Prostate gland (tissue), 2 donors: ENCODE results near the gene ISOC1. TPM values are rescaled to one million over a fixed set of nuclear protein-coding genes. Genes with fewer than 3 reads are reported as not detected.
A peak's percentile ranks its signal among the peaks of the same experiment; 100 is the strongest.

Experiments
- DNase-seq: peaks from one replicate; pipeline ENCODE4 v3.0.0-alpha.2; 2019; ENCODE audit warnings: low spot score
- H3K27ac ChIP-seq, 2 donors: fragments of 200-600 bp; sonication (generic); 2 replicates each; pipeline ENCODE4 v1.5.1; 2017 to 2019
- H3K27me3 ChIP-seq: fragments of 200-600 bp; sonication (generic); replicated peaks from 2 replicates; pipeline ENCODE4 v1.5.1; 2019; ENCODE audit not compliant: insufficient read depth
- H3K36me3 ChIP-seq, 2 donors: fragments of 200-600 bp; sonication (generic); 1 replicate in 1 of 2; 2 replicates in 1 of 2; pipeline versions ENCODE4 v1.5.1 to v1.8.1; 2017 to 2019
- H3K4me1 ChIP-seq: fragments of 200-600 bp; sonication (generic); replicated peaks from 2 replicates; pipeline ENCODE4 v1.5.1; 2019
- H3K4me3 ChIP-seq, 2 donors: fragments of 200-600 bp; sonication (generic); 2 replicates each; pipeline ENCODE4 v1.5.1; 2017 to 2019
- H3K9me3 ChIP-seq: fragments of 200-600 bp; sonication (generic); 2 replicates; pipeline ENCODE4 v1.5.1; 2017
- CTCF ChIP-seq, 4 experiments: fragments of 200-600 bp in 2 of 4; fragments of 450-650 bp in 2 of 4; sonication (generic) in 2 of 4; IDR thresholded peaks; 1 replicate in 3 of 4; 2 replicates in 1 of 4; pipeline ENCODE4 v1.5.1; 2016 to 2019; ENCODE audit warnings: antibody characterized with exemption in 4 of 4, mild to moderate bottlenecking in 2 of 4, moderate library complexity in 2 of 4
- POLR2A ChIP-seq: fragments of 450-650 bp; IDR thresholded peaks from one replicate; pipeline ENCODE4 v1.6.1; 2016; ENCODE audit warnings: antibody characterized with exemption, mild to moderate bottlenecking
- POLR2AphosphoS5 ChIP-seq: sonication (generic); formaldehyde crosslinking; IDR thresholded peaks from one replicate; pipeline ENCODE4 v1.6.1; 2017; ENCODE audit warnings: antibody characterized with exemption
- WGBS: methylation state at CpG from one replicate; pipeline ENCODE4 v1.1.5; 2018; 5-methylcytosine and 5-hydroxymethylcytosine counted together
- intact Hi-C: fragments of 100-400 bp; cut with DNase I; formaldehyde crosslinking; loops from one replicate; pipeline ENCODE4 v1.14.2; 2022
- total RNA-seq, 2 donors: library from RNA; depleted of rRNA; stranded (reverse); fragments of >200 nt; gene quantifications; one replicate each; pipeline ENCODE4 v1.1.0, GENCODE V29; 2016

The ISOC1 gene
- total RNA-seq, 2 donors from 2014 or later: 31.1 to 48.1 TPM

- 2% methylated on average over 60 of the region's 61 CpGs for WGBS
- TF ChIP-seq POLR2AphosphoS5: no peak
- no peak for TF ChIP-seq CTCF (IDR thresholded peaks at IDR 0.05)
- no peak for TF ChIP-seq POLR2A
- peak; percentile 47 for DNase-seq
- no peaks in the 10 kb centered on the region for H3K4me1 ChIP-seq
- H3K36me3 ChIP-seq: no peaks in the 10 kb centered on the region
- no peaks in the 10 kb centered on the region for H3K9me3 ChIP-seq
- H3K27ac ChIP-seq: peak overlapping the region; percentile 88 to 89
- H3K4me3 ChIP-seq: peak overlapping the region; percentile 80 to 86
- H3K27me3 ChIP-seq: no peaks in the 10 kb centered on the region
- intact Hi-C loops: no loop called here
Observed at GRCh38 chr5:129094924-129095899, 663 bp downstream of the ISOC1 start.

- Histone ChIP-seq H3K27me3 (no peaks in the 10 kb centered on the region), H3K4me3 (no peak overlapping the region), H3K36me3 (no peaks in the 10 kb centered on the region), H3K27ac (no peak overlapping the region), H3K4me1 (no peaks in the 10 kb centered on the region), H3K9me3 (no peaks in the 10 kb centered on the region)
- no peak for DNase-seq
- 59% methylated on average over 8 of the region's 8 CpGs for WGBS
- intact Hi-C loops: no loop called here
- peak in 1 of 4 experiments; percentile 21 for TF ChIP-seq CTCF (IDR thresholded peaks at IDR 0.05)
- TF ChIP-seq POLR2A: no peak
- TF ChIP-seq POLR2AphosphoS5: no peak
Observed at GRCh38 chr5:129096382-129096991, 1.9 kb downstream of the ISOC1 start.

- intact Hi-C loops: no loop called here
- Histone ChIP-seq H3K4me3 (no peak overlapping the region), H3K4me1 (no peaks in the 10 kb centered on the region), H3K27ac (peak overlapping the region in 1 of 2 donors; percentile 0), H3K9me3 (no peaks in the 10 kb centered on the region), H3K36me3 (no peaks in the 10 kb centered on the region), H3K27me3 (no peaks in the 10 kb centered on the region)
- no peak for TF ChIP-seq POLR2A
- TF ChIP-seq POLR2AphosphoS5: peak; percentile 22
- 79% methylated on average over 11 of the region's 11 CpGs for WGBS
- peak; percentile 4 for DNase-seq
Observed at GRCh38 chr5:129097498-129098296, 3.1 kb downstream of the ISOC1 start.

- H3K4me3 ChIP-seq: no peak overlapping the region
- WGBS: 61% methylated on average over 3 of the region's 3 CpGs
- intact Hi-C loops: no loop called here
- TF ChIP-seq POLR2AphosphoS5 (no peak), POLR2A (no peak), CTCF (IDR thresholded peaks at IDR 0.05) (no peak)
- H3K27me3 ChIP-seq: no peaks in the 10 kb centered on the region
- no peak overlapping the region for H3K27ac ChIP-seq
- H3K9me3 ChIP-seq: no peaks in the 10 kb centered on the region
- DNase-seq: no peak
- no peaks in the 10 kb centered on the region for H3K4me1 ChIP-seq
- no peaks in the 10 kb centered on the region for H3K36me3 ChIP-seq
Observed at GRCh38 chr5:129098488-129099183, 4.1 kb downstream of the ISOC1 start.
